Ureter (tissue), 1 donor: Measurements from ENCODE around the gene CMTM3. TPM values are rescaled to one million over a fixed set of nuclear protein-coding genes. Genes with fewer than 3 reads are reported as not detected.
"Not testable (repeated sequence)": the region's sequence is repeated elsewhere in the genome, so short reads cannot be mapped to it uniquely, and the experiment has no call there.

Source experiments
- DNase-seq: peaks from one replicate; pipeline ENCODE4 v3.0.0-alpha.2; 2020; ENCODE audit warnings: low spot score
- total RNA-seq: library from RNA; stranded (reverse); gene quantifications from one replicate; pipeline ENCODE4 v1.2.4, GENCODE V29; 2023
- donor health status: DM: yes; HTN: yes; CAD: no.

CMTM3 gene
- total RNA-seq, 1 donor from 2014 or later = 25.4 TPM

GRCh38 chr16:66585481-66586239 lies 18.8 kb upstream of the CMTM3 start:
- DNase-seq = no peak

- no peak for DNase-seq
Measured at GRCh38 chr16:66587881-66588600, 16.5 kb upstream of the CMTM3 start.

GRCh38 chr16:66588981-66589713 lies 15.4 kb upstream of the CMTM3 start:
- no peak for DNase-seq

- no peak for DNase-seq
Measured at GRCh38 chr16:66590322-66590721, 14.2 kb upstream of the CMTM3 start.

- no peak for DNase-seq
Measured at GRCh38 chr16:66591018-66591417, 13.5 kb upstream of the CMTM3 start.

GRCh38 chr16:66592241-66592640 lies 12.3 kb upstream of the CMTM3 start:
- no peak for DNase-seq

- no peak for DNase-seq
Measured at GRCh38 chr16:66592814-66593213, 11.7 kb upstream of the CMTM3 start.

GRCh38 chr16:66594739-66595138 lies 9.8 kb upstream of the CMTM3 start:
- no peak for DNase-seq

- DNase-seq = not testable (repeated sequence)
Measured at GRCh38 chr16:66596559-66596958, 7.9 kb upstream of the CMTM3 start.

- no peak for DNase-seq
Measured at GRCh38 chr16:66596986-66597848, 7.3 kb upstream of the CMTM3 start.

- DNase-seq = no peak
Measured at GRCh38 chr16:66598111-66598510, 6.4 kb upstream of the CMTM3 start.

- DNase-seq = no peak
Measured at GRCh38 chr16:66599726-66600125, 4.8 kb upstream of the CMTM3 start.

- DNase-seq = no peak
Measured at GRCh38 chr16:66600477-66600876, 4.0 kb upstream of the CMTM3 start.

GRCh38 chr16:66601471-66601870 lies 3.0 kb upstream of the CMTM3 start:
- DNase-seq = no peak

- DNase-seq = peak; percentile 82
Measured at GRCh38 chr16:66603537-66604375, 748 bp upstream of the CMTM3 start.

GRCh38 chr16:66605177-66605978 lies 874 bp downstream of the CMTM3 start:
- DNase-seq = peak; percentile 63

GRCh38 chr16:66605979-66606751 lies 1.7 kb downstream of the CMTM3 start:
- no peak for DNase-seq

- peak; percentile 90 for DNase-seq
Measured at GRCh38 chr16:66608241-66609138, 4.0 kb downstream of the CMTM3 start.
